GM12865 (cell line): ENCODE data around the gene OPN4.

ENCODE experiments used
- DNase-seq: peaks from one replicate; pipeline ENCODE4 v3.0.0; 2010; ENCODE audit warnings: low read depth
- H3K4me3 ChIP-seq: 2 replicates; pipeline ENCODE4 v1.5.1; 2011; ENCODE audit warnings: mild to moderate bottlenecking, low read depth, low read length, control low read depth
- CTCF ChIP-seq: IDR thresholded peaks from 2 replicates; pipeline ENCODE4 v1.5.1; 2011; ENCODE audit warnings: low read length, control low read depth, low read depth, inconsistent platforms; ENCODE audit not compliant: insufficient read depth; ENCODE audit errors: missing control alignments

OPN4 gene

DNA sequence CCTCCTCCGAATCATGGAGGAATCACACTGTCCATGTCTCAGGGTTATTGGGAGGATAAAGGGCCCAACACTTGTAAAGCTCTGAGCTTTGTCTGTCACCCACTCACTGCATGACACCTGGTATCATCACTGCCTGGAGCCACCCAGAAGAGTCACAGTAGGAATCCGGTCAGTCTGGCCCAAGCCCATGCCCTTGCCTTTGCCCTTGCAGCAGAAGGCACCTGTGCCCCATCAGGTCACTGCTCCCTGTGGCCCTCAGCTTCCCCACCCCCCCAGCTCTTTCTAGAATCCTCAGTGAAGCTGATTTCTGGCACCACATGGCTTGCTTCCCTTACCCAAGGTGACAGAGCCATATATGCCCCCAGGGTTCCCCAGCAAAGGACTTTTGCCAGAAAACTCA is 28.3 kb downstream of the OPN4 start:
- TF ChIP-seq CTCF: no peak
- DNase-seq: no peak
- no peak overlapping the region for H3K4me3 ChIP-seq

GRCh38 chr10:86684331-86685097 is 30.2 kb downstream of the OPN4 start:
- no peak for DNase-seq
- no peak for TF ChIP-seq CTCF
- no peak overlapping the region for H3K4me3 ChIP-seq

- DNase-seq: no peak
- no peak overlapping the region for H3K4me3 ChIP-seq
- no peak for TF ChIP-seq CTCF
Measured at GRCh38 chr10:86685416-86685815, 31.1 kb downstream of the OPN4 start.

DNA sequence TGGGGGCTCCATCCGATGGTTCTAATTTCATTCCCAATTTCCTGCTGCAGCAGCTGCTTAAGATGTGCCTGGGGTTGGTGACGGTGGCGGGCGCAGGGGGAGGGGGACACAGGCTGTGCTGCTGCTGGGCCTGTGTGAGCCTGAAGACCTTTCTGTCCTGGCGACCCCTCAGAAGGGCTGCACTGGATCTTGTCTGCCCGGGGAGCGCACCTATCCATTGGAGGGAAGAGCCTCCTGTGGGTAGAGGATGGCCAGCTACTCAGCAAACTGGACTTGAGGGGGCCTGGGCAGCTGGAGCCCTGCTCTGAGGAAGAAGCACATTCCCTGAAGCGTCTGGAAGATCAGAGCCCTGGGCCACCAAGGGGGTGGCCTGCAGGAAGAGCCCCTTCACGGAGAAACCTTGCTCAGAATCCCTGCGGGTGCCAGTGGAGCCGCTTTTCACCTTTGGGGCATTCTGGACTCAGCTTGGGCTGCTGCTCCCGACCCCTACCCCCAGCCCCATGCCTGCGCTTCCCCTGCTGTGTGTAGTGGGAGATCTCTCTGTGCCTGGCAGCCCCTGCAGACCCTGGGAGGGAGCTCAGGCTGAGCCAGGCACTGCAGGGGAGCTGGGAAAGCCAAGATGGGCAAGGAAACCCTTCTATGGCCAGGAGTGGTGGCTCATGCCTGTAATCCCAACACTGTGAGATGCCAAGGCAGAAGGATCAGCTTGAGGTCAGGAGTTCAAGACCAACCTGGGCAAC is 31.7 kb downstream of the OPN4 start:
- no peak for TF ChIP-seq CTCF
- H3K4me3 ChIP-seq: no peak overlapping the region
- no peak for DNase-seq

GRCh38 chr10:86686972-86687371 is 32.6 kb downstream of the OPN4 start:
- no peak overlapping the region for H3K4me3 ChIP-seq
- no peak for DNase-seq
- TF ChIP-seq CTCF: no peak

DNA sequence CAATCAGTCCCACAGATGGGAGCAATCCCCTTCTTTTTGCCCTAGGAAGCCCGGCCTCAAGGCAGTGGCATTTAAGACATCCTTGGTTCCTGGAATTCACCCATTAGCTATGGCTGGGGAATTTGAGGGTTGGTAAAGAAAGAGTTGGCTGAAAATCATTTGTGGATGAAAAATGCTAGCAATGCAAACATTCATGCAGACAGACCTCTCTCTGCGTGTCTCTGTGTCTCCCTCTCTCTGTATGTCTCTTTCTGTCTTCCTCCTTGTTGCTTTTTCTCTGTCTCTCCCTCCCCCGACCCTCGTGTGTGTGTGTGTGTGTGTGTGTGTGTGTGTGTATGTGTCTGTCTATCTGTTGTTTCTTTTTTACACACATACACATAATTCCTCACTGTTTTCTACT is 33.4 kb downstream of the OPN4 start:
- no peak for TF ChIP-seq CTCF
- H3K4me3 ChIP-seq: no peak overlapping the region
- no peak for DNase-seq
